GM23248 (cell line): ENCODE data around the gene CCL17.

Experiments used
- EZH2 ChIP-seq: fragments of 200-600 bp; sonication (generic); IDR thresholded peaks from 2 replicates; pipeline ENCODE4 v1.6.1; 2018; ENCODE audit warnings: antibody characterized with exemption, mild to moderate bottlenecking; ENCODE audit not compliant: insufficient read depth, poor library complexity, severe bottlenecking
- EZH2phosphoT487 ChIP-seq: fragments of 200-600 bp; sonication (generic); IDR thresholded peaks from 2 replicates; pipeline ENCODE4 v1.6.1; 2018; ENCODE audit warnings: antibody characterized with exemption, moderate library complexity, mild to moderate bottlenecking, low read depth; ENCODE audit not compliant: insufficient read depth

DNA sequence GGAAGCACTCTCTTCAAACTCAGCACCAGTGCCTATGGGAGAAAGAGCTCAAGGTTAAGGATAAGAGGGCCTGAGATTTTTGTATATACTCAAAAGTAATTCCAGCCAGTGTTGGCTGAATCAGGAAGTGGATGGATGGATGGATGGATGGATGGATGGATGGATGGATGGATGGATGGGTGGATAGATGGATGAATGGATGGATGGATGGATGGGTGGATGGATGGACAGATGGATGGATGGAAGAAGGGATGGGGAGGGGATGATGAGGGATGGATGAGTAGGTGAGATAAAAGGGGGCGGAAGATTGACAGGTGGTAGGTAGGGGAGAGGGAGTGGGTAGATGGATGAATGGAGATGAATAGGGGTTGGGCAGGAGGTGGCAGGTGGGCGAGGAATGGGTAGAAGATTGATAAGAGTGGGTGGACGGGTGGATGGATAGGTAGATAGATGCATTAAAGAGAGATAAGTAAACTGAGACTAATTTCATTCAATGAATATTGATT, 28.2 kb upstream of the CCL17 start:
- TF ChIP-seq EZH2 (no peak), EZH2phosphoT487 (no peak)
